HG03571 (cell line): ENCODE data around the gene TCF7.

Source experiments
- ATAC-seq: cut with Tn5 transposase; IDR thresholded peaks from one replicate; pipeline ENCODE4 v1.9.1; 2021; ENCODE audit not compliant: unreplicated experiment

The TCF7 gene

DNA sequence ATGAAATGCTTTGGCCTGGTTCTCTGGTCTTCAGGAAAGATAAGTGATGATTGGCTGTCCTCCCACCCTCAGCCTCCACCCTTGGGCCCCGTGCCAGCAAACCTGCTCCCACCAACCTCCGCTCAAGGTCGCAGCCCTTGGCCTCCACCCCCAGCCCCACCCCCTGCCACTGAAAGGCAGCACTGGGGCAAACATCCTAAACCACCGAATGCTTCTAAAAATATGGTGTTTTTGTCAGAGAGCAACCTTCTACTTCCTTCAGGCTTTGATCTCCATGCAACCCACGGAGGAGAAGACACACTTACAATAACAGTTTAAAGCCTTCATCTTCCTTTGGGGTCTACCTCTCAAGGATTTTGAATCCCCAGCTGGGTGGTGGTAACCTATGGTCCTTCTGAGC lies 24.0 kb upstream of the TCF7 start:
- no peak for ATAC-seq

- ATAC-seq: no peak
These were observed 22.8 kb upstream of the TCF7 start for GRCh38 chr5:134091626-134092121.

- no peak for ATAC-seq
These were observed 21.6 kb upstream of the TCF7 start for GRCh38 chr5:134092875-134093274.

DNA sequence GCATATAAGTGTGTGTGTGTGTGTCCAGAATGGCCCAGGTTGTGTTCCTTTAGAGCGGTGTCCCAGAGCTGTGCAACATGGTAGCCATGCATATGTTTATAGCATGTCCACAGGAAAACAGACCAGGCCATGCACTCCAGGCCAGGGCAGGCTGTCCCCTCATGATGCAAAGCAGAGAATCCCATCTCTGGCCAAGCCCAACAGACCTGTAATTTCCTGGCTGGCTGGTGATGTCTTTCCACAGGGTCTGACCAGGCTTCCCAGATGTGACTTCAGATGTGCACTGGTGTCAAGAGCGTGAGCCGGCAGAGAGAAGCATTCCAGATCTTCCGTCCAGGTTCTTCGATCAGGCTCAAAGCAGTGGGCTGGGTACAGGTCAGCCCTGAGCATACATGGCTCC lies 21.1 kb upstream of the TCF7 start:
- ATAC-seq: no peak

GRCh38 chr5:134095293-134095692 lies 19.2 kb upstream of the TCF7 start:
- ATAC-seq: no peak

- no peak for ATAC-seq
These were observed 18.4 kb upstream of the TCF7 start for GRCh38 chr5:134095887-134096589.

- no peak for ATAC-seq
These were observed 17.2 kb upstream of the TCF7 start for GRCh38 chr5:134097211-134097749.

DNA sequence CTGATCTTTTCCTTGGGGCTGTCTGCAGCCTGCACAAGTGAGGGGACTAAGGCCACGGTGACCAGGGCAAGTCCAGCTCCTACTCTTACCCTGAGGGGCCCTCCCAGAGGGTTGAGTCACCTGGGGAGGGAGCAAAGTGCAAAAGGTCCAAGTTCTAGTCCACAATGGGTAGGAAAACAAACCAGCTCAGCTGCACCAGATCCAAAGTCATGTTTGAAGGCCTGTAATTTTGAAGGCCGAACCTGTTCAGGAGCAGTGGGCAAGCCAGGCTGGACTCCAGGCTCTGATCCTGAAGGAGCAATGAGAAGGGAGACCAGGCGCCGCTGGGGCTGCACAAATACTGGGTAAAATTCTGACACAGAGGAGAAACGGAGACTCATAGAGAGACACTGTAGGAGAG lies 15.8 kb upstream of the TCF7 start:
- ATAC-seq: no peak

DNA sequence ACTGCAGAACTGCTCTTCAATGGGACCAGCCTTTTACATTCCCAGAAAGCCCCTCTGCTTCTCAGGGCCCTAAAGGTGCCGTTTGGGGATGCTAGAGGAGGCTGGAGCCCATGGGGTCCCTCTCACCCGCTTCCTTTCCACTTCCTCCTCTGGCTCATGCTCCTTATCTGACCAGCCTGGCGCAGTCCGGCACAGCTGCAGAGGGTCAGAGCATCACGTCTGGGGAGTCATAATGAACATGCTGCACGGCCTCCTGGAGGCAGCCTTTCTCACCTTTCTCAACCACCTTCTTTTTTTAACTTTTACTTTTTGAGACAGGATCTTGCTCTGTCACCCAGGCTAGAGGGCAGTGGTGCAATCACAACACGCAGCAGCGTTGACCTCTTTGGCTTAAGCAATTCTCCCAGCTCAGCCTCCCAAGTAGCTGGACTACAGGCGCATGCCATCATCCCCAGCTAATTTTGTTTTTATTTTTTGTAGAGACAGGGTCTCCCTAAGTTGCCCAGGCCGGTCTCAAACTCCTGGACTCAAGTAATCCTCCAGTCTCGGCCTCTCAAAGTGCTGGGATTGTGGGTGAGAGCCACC lies 15.1 kb upstream of the TCF7 start:
- ATAC-seq: no peak

- ATAC-seq: no peak
These were observed 14.6 kb upstream of the TCF7 start for GRCh38 chr5:134099939-134100282.

GRCh38 chr5:134100283-134101091 lies 14.0 kb upstream of the TCF7 start:
- ATAC-seq: peak; percentile 84

- ATAC-seq: no peak
These were observed 12.6 kb upstream of the TCF7 start for GRCh38 chr5:134101686-134102439.

- ATAC-seq: no peak
These were observed 11.1 kb upstream of the TCF7 start for GRCh38 chr5:134103397-134103796.

DNA sequence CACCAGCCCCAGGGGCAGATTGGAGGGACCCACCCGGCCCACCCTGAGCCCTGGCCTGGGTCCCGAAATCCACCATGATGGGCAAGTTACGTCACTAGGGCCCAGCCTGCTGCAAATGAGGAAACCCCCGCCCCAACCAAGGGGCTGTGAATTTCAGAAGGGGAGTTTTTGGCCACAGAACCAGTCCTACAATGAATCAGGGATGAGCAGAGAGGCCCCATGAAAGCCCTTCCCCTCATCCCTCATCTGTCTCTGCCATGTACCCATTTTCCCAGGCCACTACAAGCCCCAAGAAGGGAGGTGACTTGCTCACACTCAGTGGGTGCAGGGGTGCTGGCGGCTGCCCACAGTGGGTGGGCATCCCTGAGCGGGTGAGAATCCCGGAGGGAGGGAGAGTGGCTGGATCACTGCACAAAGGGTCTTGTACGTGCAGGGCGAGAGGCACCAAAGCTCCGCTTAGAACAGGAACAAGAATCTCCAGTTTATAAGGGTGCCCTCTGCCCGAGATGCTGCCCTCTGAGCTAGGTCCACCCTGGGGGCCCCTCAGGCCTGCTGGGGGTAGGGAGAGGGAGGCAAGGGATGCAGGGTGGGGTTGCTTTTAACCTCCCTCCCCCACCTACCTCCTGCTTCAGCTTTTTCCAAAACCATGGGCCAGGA lies 10.4 kb upstream of the TCF7 start:
- no peak for ATAC-seq

GRCh38 chr5:134106991-134107701 lies 7.3 kb upstream of the TCF7 start:
- ATAC-seq: no peak

GRCh38 chr5:134107779-134108178 lies 6.7 kb upstream of the TCF7 start:
- ATAC-seq: no peak

DNA sequence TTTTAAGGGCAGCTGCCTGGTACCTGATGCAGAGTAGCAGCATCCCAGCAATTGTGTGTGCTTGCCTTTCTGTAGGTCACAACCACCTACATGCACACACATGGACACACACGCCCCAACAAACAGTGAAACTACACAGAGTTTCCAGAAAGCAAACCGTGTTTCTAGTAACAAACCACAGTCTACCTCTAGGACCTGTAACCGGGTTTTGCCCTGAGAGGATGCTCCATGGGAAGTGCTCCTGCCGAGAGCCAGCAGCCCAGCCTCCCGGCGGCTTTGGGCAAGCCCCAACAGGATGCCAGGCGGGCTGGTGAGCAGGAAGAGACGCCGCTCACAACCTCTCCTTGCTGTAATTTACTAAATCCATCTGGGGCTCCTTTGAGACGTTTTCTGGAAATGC lies 4.1 kb upstream of the TCF7 start:
- ATAC-seq: no peak

DNA sequence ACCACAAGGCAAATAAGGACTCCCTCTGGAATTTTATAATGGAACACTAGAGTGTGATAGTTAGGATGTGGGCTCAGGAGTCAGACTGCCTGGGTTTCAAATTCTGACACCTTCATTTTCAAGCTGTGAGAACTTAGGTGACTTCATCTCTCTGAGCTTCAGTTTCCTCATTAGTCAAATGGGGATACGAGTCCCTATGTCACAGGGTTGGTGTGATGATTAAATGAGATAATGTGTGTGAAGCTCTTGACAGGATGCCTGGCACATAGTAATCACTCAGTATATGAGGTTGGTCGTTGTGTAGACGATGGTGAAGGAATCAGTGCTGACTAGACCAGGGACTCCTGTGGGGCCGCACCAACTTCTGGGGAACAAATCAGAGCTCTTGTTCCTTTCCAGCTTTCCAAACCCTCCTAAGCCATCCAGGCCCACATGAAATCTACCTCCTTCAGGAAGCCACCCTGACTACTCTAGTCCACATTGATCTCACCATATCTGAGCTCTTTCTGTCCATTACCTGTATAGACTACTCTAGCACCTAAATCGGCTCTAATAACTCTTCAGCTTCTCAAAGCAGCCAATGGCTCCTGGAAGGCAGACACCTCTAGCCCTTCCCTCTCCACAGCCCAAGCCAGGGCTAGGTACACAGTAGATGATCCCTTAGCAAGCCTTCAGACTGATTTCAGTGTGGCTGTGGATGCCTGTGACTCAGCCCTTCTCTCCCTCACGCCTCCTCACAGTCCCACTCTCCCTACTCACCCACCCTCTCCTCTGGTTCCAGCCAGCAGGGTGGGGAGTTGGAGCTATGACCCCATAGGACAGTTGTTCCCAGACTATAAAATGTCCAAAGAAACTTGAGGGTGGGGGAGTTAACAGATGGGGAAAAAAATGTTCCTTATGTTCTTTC lies 2.5 kb upstream of the TCF7 start:
- no peak for ATAC-seq
